ENCODE data around the gene EYS.

- TF ChIP-seq, protein P1, sequence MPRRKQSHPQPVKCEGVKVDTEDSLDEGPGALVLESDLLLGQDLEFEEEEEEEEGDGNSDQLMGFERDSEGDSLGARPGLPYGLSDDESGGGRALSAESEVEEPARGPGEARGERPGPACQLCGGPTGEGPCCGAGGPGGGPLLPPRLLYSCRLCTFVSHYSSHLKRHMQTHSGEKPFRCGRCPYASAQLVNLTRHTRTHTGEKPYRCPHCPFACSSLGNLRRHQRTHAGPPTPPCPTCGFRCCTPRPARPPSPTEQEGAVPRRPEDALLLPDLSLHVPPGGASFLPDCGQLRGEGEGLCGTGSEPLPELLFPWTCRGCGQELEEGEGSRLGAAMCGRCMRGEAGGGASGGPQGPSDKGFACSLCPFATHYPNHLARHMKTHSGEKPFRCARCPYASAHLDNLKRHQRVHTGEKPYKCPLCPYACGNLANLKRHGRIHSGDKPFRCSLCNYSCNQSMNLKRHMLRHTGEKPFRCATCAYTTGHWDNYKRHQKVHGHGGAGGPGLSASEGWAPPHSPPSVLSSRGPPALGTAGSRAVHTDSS (CRISPR knock-in tag; conservative IDR thresholded peaks at IDR 0.05), result no peak
- TF ChIP-seq CTCF (CRISPR knock-in tag; IDR thresholded peaks at IDR 0.05) (no peak), POLR2A (IDR thresholded peaks at IDR 0.05; ENCODE audit: insufficient read depth in 1 of 2, low read depth in 2 of 2, low read length in 2 of 2) (no peak), HDAC6 (IDR thresholded peaks at IDR 0.05; ENCODE audit: low read depth, low read length) (no peak), RAD21 (CRISPR knock-in tag; IDR thresholded peaks at IDR 0.05) (no peak), ZNF337 (CRISPR knock-in tag; IDR thresholded peaks at IDR 0.05; ENCODE audit: borderline replicate concordance, low read depth) (no peak), ZNF275 (CRISPR knock-in tag; IDR thresholded peaks at IDR 0.05; ENCODE audit: borderline replicate concordance) (no peak)
- TF ChIP-seq, protein P2, sequence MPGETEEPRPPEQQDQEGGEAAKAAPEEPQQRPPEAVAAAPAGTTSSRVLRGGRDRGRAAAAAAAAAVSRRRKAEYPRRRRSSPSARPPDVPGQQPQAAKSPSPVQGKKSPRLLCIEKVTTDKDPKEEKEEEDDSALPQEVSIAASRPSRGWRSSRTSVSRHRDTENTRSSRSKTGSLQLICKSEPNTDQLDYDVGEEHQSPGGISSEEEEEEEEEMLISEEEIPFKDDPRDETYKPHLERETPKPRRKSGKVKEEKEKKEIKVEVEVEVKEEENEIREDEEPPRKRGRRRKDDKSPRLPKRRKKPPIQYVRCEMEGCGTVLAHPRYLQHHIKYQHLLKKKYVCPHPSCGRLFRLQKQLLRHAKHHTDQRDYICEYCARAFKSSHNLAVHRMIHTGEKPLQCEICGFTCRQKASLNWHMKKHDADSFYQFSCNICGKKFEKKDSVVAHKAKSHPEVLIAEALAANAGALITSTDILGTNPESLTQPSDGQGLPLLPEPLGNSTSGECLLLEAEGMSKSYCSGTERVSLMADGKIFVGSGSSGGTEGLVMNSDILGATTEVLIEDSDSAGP (CRISPR knock-in tag; IDR thresholded peaks at IDR 0.05; ENCODE audit: borderline replicate concordance), result no peak
These were observed 720.0 kb downstream of the EYS start for GRCh38 chr6:64987066-64987465.

Data from HepG2 (cell line).